ENCODE measurements around the gene SRGAP2B.
"Not testable (repeated sequence)": the region's sequence is repeated elsewhere in the genome, so short reads cannot be mapped to it uniquely, and the experiment has no call there.

Gene SRGAP2B

GRCh38 chr1:145036019-145036418 lies 59.1 kb downstream of the SRGAP2B start:
- DNase-seq = not testable (repeated sequence)

GRCh38 chr1:145033523-145033922 lies 61.6 kb downstream of the SRGAP2B start:
- not testable (repeated sequence) for DNase-seq

GRCh38 chr1:145027251-145027650 lies 67.9 kb downstream of the SRGAP2B start:
- not testable (repeated sequence) for DNase-seq

- not testable (repeated sequence) for DNase-seq
These were observed 69.8 kb downstream of the SRGAP2B start for GRCh38 chr1:145025286-145025685.

GRCh38 chr1:145022259-145022658 lies 72.9 kb downstream of the SRGAP2B start:
- DNase-seq = not testable (repeated sequence)

- DNase-seq = not testable (repeated sequence)
These were observed 73.4 kb downstream of the SRGAP2B start for GRCh38 chr1:145021749-145022148.

- DNase-seq = not testable (repeated sequence)
These were observed 75.4 kb downstream of the SRGAP2B start for GRCh38 chr1:145019709-145020108.

GRCh38 chr1:145017725-145018124 lies 77.4 kb downstream of the SRGAP2B start:
- DNase-seq = not testable (repeated sequence)

- DNase-seq = not testable (repeated sequence)
These were observed 78.7 kb downstream of the SRGAP2B start for GRCh38 chr1:145016492-145016862.

- DNase-seq = not testable (repeated sequence)
These were observed 79.2 kb downstream of the SRGAP2B start for GRCh38 chr1:145015744-145016491.

- DNase-seq = not testable (repeated sequence)
These were observed 81.8 kb downstream of the SRGAP2B start for GRCh38 chr1:145013353-145013752.

GRCh38 chr1:145011811-145012210 lies 83.3 kb downstream of the SRGAP2B start:
- DNase-seq = not testable (repeated sequence)

- DNase-seq = not testable (repeated sequence)
These were observed 84.5 kb downstream of the SRGAP2B start for GRCh38 chr1:145010580-145010979.

GRCh38 chr1:145009928-145010327 lies 85.2 kb downstream of the SRGAP2B start:
- not testable (repeated sequence) for DNase-seq

GRCh38 chr1:145008388-145008787 lies 86.7 kb downstream of the SRGAP2B start:
- DNase-seq = not testable (repeated sequence)

- DNase-seq = not testable (repeated sequence)
These were observed 90.0 kb downstream of the SRGAP2B start for GRCh38 chr1:145005142-145005541.

GRCh38 chr1:145001381-145001780 lies 93.7 kb downstream of the SRGAP2B start:
- DNase-seq = not testable (repeated sequence)

- DNase-seq = not testable (repeated sequence)
These were observed 94.3 kb downstream of the SRGAP2B start for GRCh38 chr1:145000743-145001326.

- DNase-seq = not testable (repeated sequence)
These were observed 94.9 kb downstream of the SRGAP2B start for GRCh38 chr1:145000074-145000742.

GRCh38 chr1:144998981-144999273 lies 96.2 kb downstream of the SRGAP2B start:
- not testable (repeated sequence) for DNase-seq

GRCh38 chr1:144998134-144998980 lies 96.8 kb downstream of the SRGAP2B start:
- not testable (repeated sequence) for DNase-seq

GRCh38 chr1:144995833-144996410 lies 99.2 kb downstream of the SRGAP2B start:
- not testable (repeated sequence) for DNase-seq

All from NCI-H146 (cell line).